ENCODE results near the gene AMD1.

DNA sequence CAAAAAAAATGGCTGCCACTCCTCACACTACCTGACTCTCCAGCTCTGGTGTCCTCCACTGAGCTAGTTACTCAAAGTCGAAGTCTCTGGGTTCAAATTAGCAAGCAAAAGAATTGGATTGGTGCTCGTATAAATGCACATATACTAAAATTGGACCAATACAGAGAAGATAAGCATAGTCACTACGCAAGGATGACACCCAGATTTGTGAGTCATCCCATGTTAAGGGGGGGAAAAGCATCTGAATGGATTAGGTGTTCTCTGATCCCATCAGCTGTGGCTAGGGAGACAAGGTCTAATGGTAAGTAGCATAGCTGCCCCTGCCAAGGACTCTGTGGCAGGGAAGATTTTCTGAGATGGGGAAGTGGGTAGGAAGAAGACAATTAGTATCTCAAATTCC, 18.3 kb upstream of the AMD1 start:
- TF ChIP-seq, protein P1, sequence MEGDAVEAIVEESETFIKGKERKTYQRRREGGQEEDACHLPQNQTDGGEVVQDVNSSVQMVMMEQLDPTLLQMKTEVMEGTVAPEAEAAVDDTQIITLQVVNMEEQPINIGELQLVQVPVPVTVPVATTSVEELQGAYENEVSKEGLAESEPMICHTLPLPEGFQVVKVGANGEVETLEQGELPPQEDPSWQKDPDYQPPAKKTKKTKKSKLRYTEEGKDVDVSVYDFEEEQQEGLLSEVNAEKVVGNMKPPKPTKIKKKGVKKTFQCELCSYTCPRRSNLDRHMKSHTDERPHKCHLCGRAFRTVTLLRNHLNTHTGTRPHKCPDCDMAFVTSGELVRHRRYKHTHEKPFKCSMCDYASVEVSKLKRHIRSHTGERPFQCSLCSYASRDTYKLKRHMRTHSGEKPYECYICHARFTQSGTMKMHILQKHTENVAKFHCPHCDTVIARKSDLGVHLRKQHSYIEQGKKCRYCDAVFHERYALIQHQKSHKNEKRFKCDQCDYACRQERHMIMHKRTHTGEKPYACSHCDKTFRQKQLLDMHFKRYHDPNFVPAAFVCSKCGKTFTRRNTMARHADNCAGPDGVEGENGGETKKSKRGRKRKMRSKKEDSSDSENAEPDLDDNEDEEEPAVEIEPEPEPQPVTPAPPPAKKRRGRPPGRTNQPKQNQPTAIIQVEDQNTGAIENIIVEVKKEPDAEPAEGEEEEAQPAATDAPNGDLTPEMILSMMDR (IDR thresholded peaks at IDR 0.05) = no peak
- TF ChIP-seq, protein P2, sequence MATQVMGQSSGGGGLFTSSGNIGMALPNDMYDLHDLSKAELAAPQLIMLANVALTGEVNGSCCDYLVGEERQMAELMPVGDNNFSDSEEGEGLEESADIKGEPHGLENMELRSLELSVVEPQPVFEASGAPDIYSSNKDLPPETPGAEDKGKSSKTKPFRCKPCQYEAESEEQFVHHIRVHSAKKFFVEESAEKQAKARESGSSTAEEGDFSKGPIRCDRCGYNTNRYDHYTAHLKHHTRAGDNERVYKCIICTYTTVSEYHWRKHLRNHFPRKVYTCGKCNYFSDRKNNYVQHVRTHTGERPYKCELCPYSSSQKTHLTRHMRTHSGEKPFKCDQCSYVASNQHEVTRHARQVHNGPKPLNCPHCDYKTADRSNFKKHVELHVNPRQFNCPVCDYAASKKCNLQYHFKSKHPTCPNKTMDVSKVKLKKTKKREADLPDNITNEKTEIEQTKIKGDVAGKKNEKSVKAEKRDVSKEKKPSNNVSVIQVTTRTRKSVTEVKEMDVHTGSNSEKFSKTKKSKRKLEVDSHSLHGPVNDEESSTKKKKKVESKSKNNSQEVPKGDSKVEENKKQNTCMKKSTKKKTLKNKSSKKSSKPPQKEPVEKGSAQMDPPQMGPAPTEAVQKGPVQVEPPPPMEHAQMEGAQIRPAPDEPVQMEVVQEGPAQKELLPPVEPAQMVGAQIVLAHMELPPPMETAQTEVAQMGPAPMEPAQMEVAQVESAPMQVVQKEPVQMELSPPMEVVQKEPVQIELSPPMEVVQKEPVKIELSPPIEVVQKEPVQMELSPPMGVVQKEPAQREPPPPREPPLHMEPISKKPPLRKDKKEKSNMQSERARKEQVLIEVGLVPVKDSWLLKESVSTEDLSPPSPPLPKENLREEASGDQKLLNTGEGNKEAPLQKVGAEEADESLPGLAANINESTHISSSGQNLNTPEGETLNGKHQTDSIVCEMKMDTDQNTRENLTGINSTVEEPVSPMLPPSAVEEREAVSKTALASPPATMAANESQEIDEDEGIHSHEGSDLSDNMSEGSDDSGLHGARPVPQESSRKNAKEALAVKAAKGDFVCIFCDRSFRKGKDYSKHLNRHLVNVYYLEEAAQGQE (IDR thresholded peaks at IDR 0.05) = no peak
- TF ChIP-seq MYC (IDR thresholded peaks at IDR 0.05; ENCODE audit: borderline replicate concordance, low read length) (no peak), POLR2A (IDR thresholded peaks at IDR 0.05; ENCODE audit: low read length) (no peak), EP300 (IDR thresholded peaks at IDR 0.05) (no peak), KDM1A (IDR thresholded peaks at IDR 0.05; ENCODE audit: low read depth) (no peak), RNF2 (IDR thresholded peaks at IDR 0.05; ENCODE audit: borderline replicate concordance, low read depth) (no peak)

Measured in A549 (cell line).